Measurements from ENCODE around the gene MAD1L1. TPM values are rescaled to one million over a fixed set of nuclear protein-coding genes. Genes with fewer than 3 reads are reported as not detected.
A peak's percentile ranks its signal among the peaks of the same experiment; 100 is the strongest.

The MAD1L1 gene
- total RNA-seq, 2 experiments from 2014 or later: 157 to 160 TPM

DNA sequence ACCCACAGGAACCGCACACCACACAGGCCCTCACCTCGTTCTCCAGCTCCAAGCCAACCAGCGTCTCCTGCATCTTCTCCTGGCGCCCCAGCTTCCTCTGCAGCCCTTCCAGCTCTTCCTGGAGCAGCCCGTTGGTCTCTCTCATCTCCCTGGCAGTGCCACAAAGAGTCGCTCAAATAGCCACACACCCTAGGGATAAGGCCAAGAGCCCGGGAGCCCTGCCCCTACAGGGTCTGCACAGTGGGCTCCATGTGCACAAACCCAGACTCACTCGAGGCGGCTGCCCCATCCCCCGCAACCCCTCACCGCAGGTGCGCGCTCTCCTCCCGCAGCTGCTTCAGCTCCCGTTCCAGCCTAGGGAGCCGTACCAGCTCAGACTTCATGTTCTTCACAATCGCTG lies 16.9 kb downstream of the MAD1L1 start:
- Histone ChIP-seq H3K4me3 (ENCODE audit: low read length) (no peak overlapping the region), H3K4me1 (ENCODE audit: insufficient read depth, low read length) (peaks cover 7% of the 10 kb centered on the region), H3K36me3 (ENCODE audit: insufficient read depth, low read length) (peaks cover 66% of the 10 kb centered on the region), H3K27ac (ENCODE audit: low read depth in 1 of 2, low read length in 2 of 2) (no peak overlapping the region), H3K9me3 (ENCODE audit: control insufficient read depth in 1 of 2, insufficient read depth in 1 of 2, low read length in 2 of 2) (no peaks in the 10 kb centered on the region), H3K27me3 (ENCODE audit: control insufficient read depth in 1 of 2, insufficient read depth in 2 of 2, low read length in 2 of 2) (no peaks in the 10 kb centered on the region)
- intact Hi-C loops (cut with DNase I, micrococcal nuclease): no loop called here
- Mint-ChIP-seq H3K27me3 (no peaks in the 10 kb centered on the region), H3K27ac (no peak overlapping the region), H3K9me3 (no peaks in the 10 kb centered on the region), H3K36me3 (ENCODE audit: low read depth) (peaks cover 71% of the 10 kb centered on the region), H3K4me3 (no peak overlapping the region), H3K4me1 (ENCODE audit: low read depth) (no peaks in the 10 kb centered on the region)
- ATAC-seq (ENCODE audit: poor library complexity) (no peak), DNase-seq (no peak)
- ChIA-PET POLR2A (interaction anchor here (0.5 kb wide), 1 partner anchor 642 kb away, joined by 3 read pairs; no protein-coding TSS in a partner anchor), CTCF (no interaction called here)
- TF ChIP-seq, protein P1, sequence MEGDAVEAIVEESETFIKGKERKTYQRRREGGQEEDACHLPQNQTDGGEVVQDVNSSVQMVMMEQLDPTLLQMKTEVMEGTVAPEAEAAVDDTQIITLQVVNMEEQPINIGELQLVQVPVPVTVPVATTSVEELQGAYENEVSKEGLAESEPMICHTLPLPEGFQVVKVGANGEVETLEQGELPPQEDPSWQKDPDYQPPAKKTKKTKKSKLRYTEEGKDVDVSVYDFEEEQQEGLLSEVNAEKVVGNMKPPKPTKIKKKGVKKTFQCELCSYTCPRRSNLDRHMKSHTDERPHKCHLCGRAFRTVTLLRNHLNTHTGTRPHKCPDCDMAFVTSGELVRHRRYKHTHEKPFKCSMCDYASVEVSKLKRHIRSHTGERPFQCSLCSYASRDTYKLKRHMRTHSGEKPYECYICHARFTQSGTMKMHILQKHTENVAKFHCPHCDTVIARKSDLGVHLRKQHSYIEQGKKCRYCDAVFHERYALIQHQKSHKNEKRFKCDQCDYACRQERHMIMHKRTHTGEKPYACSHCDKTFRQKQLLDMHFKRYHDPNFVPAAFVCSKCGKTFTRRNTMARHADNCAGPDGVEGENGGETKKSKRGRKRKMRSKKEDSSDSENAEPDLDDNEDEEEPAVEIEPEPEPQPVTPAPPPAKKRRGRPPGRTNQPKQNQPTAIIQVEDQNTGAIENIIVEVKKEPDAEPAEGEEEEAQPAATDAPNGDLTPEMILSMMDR (IDR thresholded peaks at IDR 0.05): no peak

DNA sequence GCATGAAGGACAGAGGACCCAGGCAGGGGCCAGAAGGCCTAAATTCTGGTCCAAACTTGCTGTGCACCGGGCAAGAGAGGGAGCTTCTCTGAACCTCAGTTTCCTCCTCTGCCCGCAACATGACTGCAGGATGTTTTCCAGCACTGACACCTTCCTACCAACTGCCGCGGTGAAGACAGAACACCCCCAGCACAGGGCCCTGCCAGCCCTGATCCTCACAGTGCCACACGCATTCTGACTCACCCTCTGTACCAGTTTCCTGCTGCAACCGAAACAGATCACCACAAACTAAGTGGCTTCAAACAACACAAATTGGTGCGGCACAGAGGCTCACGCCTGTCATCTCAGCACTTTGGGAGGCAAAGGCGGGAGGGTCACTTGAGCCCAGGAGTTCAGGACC lies 18.1 kb downstream of the MAD1L1 start:
- TF ChIP-seq, protein P1 (IDR thresholded peaks at IDR 0.05): no peak
- CTCF ChIA-PET: no interaction called here
- H3K27ac Mint-ChIP-seq: no peak overlapping the region
- no peaks in the 10 kb centered on the region for H3K9me3 Mint-ChIP-seq
- Histone ChIP-seq H3K4me3 (ENCODE audit: low read length) (no peak overlapping the region), H3K9me3 (ENCODE audit: control insufficient read depth in 1 of 2, insufficient read depth in 1 of 2, low read length in 2 of 2) (no peaks in the 10 kb centered on the region), H3K27me3 (ENCODE audit: control insufficient read depth in 1 of 2, insufficient read depth in 2 of 2, low read length in 2 of 2) (no peaks in the 10 kb centered on the region), H3K4me1 (ENCODE audit: insufficient read depth, low read length) (peaks cover 7% of the 10 kb centered on the region), H3K36me3 (ENCODE audit: insufficient read depth, low read length) (peaks cover 59% of the 10 kb centered on the region), H3K27ac (ENCODE audit: low read depth in 1 of 2, low read length in 2 of 2) (no peak overlapping the region)
- no peaks in the 10 kb centered on the region for H3K27me3 Mint-ChIP-seq
- POLR2A ChIA-PET: no interaction called here
- intact Hi-C loops (cut with DNase I, micrococcal nuclease): no loop called here
- no peaks in the 10 kb centered on the region for H3K4me1 Mint-ChIP-seq (ENCODE audit: low read depth)
- peaks cover 71% of the 10 kb centered on the region for H3K36me3 Mint-ChIP-seq (ENCODE audit: low read depth)
- peak in 1 of 14 experiments; percentile 30 for DNase-seq
- H3K4me3 Mint-ChIP-seq: no peak overlapping the region
- no peak for ATAC-seq (ENCODE audit: poor library complexity)

DNA sequence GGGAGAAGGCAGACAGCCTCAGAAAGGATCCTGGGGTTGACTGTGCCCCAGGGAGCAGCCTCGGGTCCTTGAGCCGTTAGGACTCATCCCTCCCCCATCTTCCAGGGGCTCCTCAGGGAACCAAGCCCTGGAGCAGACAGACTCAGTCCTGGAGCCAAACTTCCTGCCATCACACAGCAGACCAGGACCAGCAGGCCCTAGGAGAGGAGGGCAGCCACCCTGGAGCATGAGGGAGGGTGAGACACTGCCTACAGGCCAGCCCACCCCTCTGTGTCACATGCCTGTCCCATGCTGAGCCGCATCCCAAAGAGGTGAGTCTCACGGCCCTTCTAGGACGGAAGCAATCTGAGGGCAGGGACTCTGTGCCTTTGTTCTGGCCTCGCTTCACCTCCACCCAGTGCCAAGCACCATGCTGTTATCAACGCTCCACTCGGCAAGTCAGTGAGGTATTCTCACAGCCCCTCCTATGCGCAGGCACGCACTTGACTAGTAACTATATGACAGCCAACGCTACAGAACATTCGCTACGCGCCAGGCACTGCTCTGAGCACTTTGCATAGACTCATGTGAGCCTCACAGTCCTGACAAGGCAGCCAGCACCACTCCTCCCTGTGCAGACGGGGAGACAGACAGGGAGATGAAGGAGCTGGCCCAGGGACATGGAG lies 19.1 kb downstream of the MAD1L1 start:
- Mint-ChIP-seq H3K4me1 (ENCODE audit: low read depth) (no peaks in the 10 kb centered on the region), H3K9me3 (no peaks in the 10 kb centered on the region), H3K36me3 (ENCODE audit: low read depth) (peaks cover 71% of the 10 kb centered on the region), H3K4me3 (no peak overlapping the region), H3K27me3 (no peaks in the 10 kb centered on the region), H3K27ac (no peak overlapping the region)
- H3K4me3 ChIP-seq (ENCODE audit: low read length): no peak overlapping the region
- H3K4me1 ChIP-seq (ENCODE audit: insufficient read depth, low read length): peaks cover 7% of the 10 kb centered on the region
- ChIA-PET CTCF (no interaction called here), POLR2A (no interaction called here)
- H3K36me3 ChIP-seq (ENCODE audit: insufficient read depth, low read length): peaks cover 56% of the 10 kb centered on the region
- H3K9me3 ChIP-seq (ENCODE audit: control insufficient read depth in 1 of 2, insufficient read depth in 1 of 2, low read length in 2 of 2): no peaks in the 10 kb centered on the region
- H3K27me3 ChIP-seq (ENCODE audit: control insufficient read depth in 1 of 2, insufficient read depth in 2 of 2, low read length in 2 of 2): no peaks in the 10 kb centered on the region
- no peak for ATAC-seq (ENCODE audit: poor library complexity)
- DNase-seq: no peak
- no peak overlapping the region for H3K27ac ChIP-seq (ENCODE audit: low read depth in 1 of 2, low read length in 2 of 2)
- TF ChIP-seq, protein P1 (IDR thresholded peaks at IDR 0.05): no peak
- intact Hi-C loops (cut with DNase I, micrococcal nuclease): no loop called here
